H1 (cell line): Measurements from ENCODE around the gene LRP5. TPM values are rescaled to one million over a fixed set of nuclear protein-coding genes. Genes with fewer than 3 reads are reported as not detected.
A peak's percentile ranks its signal among the peaks of the same experiment; 100 is the strongest.

Source experiments
- CTCF ChIA-PET: fragments of 300-600 bp; sonication (Branson Sonifier 250); formaldehyde crosslinking; loops from one replicate; lab custom pipeline; 2021; ENCODE audit not compliant: partially characterized antibody; lab: Charles Lee
- POLR2A ChIA-PET: fragments of 300-600 bp; sonication (Branson Sonifier 250); formaldehyde crosslinking; loops from one replicate; lab custom pipeline; 2021; ENCODE audit warnings: inconsistent platforms; ENCODE audit not compliant: partially characterized antibody; lab: Charles Lee
- DNase-seq, 2 experiments: peaks; one replicate each; pipeline versions ENCODE4 v3.0.0 to v3.0.0-alpha.2; 2010 to 2022; ENCODE audit warnings: low spot score in 2 of 2, low read depth in 1 of 2, mixed read lengths in 1 of 2
- FAIRE-seq: peaks from 2 replicates; lab custom pipeline; 2011; peaks lifted over from hg19 to GRCh38; lab: Jason Lieb, UNC
- H2AFZ ChIP-seq: 2 replicates; pipeline ENCODE4 v1.8.1; 2012; ENCODE audit warnings: low read length, inconsistent platforms
- H2AK5ac ChIP-seq: 2 replicates; pipeline ENCODE4 v1.6.1; 2013; ENCODE audit warnings: low read depth, low read length
- H2BK120ac ChIP-seq: replicated peaks from 2 replicates; pipeline ENCODE3; 2013; ENCODE audit warnings: low read depth, low read length, inconsistent platforms
- H2BK12ac ChIP-seq: 2 replicates; pipeline ENCODE4 v1.6.1; 2013; ENCODE audit warnings: low read depth, low read length
- H2BK15ac ChIP-seq: 2 replicates; pipeline ENCODE4 v1.6.1; 2013; ENCODE audit warnings: low read length
- H2BK20ac ChIP-seq: 2 replicates; pipeline ENCODE4 v1.6.1; 2013; ENCODE audit warnings: low read length
- H2BK5ac ChIP-seq: 2 replicates; pipeline ENCODE4 v1.6.1; 2013; ENCODE audit warnings: low read depth, low read length
- H3K14ac ChIP-seq: 2 replicates; pipeline ENCODE4 v1.6.1; 2013; ENCODE audit warnings: inconsistent platforms; ENCODE audit not compliant: insufficient read length
- H3K18ac ChIP-seq: 2 replicates; pipeline ENCODE4 v1.6.1; 2013; ENCODE audit warnings: low read length; ENCODE audit errors: extremely low read depth
- H3K23ac ChIP-seq: 2 replicates; pipeline ENCODE4 v1.6.1; 2013; ENCODE audit warnings: inconsistent platforms; ENCODE audit not compliant: insufficient read length
- H3K23me2 ChIP-seq: 2 replicates; pipeline ENCODE4 v1.6.1; 2013; ENCODE audit warnings: low read depth, low read length
- H3K27ac ChIP-seq: 2 replicates; pipeline ENCODE4 v1.6.1; 2011; ENCODE audit warnings: low read depth, low read length, inconsistent platforms
- H3K27me3 ChIP-seq, 4 experiments: replicated peaks in 1 of 4; 1 replicate in 1 of 4; 2 replicates in 3 of 4; pipeline versions ENCODE4 v1.6.1 to v1.8.1; 2011 to 2013; ENCODE audit warnings: low read length in 3 of 4, mild to moderate bottlenecking in 3 of 4, inconsistent platforms in 2 of 4, mixed read lengths in 2 of 4, moderate library complexity in 1 of 4; ENCODE audit not compliant: control insufficient read depth in 3 of 4, insufficient read depth in 3 of 4; ENCODE audit errors: extremely low read depth in 1 of 4
- H3K36me3 ChIP-seq, 4 experiments: 2 replicates each; pipeline versions ENCODE4 v1.6.1 to v1.8.1; 2011 to 2013; ENCODE audit warnings: mild to moderate bottlenecking in 4 of 4, low read length in 3 of 4, moderate library complexity in 2 of 4, control low read depth in 1 of 4, inconsistent platforms in 1 of 4; ENCODE audit not compliant: insufficient read depth in 4 of 4, control insufficient read depth in 2 of 4
- H3K4ac ChIP-seq: replicated peaks from 2 replicates; pipeline ENCODE3; 2013; ENCODE audit warnings: low read length, low read depth, mixed read lengths, inconsistent platforms; ENCODE audit not compliant: insufficient read length
- H3K4me1 ChIP-seq, 4 experiments: replicated peaks in 1 of 4; 1 replicate in 1 of 4; 2 replicates in 3 of 4; pipeline versions ENCODE4 v1.6.1 to v1.8.1; 2011 to 2013; ENCODE audit warnings: low read length in 3 of 4, inconsistent platforms in 2 of 4, mixed read lengths in 1 of 4; ENCODE audit not compliant: insufficient read depth in 4 of 4, control insufficient read depth in 3 of 4
- H3K4me2 ChIP-seq, 2 experiments: 2 replicates each; pipeline versions ENCODE4 v1.6.1 to v1.8.1; 2011 to 2013; ENCODE audit warnings: low read depth in 2 of 2, low read length in 2 of 2, control low read depth in 1 of 2, inconsistent platforms in 1 of 2, mild to moderate bottlenecking in 1 of 2; ENCODE audit not compliant: insufficient read depth in 1 of 2
- H3K4me3 ChIP-seq, 4 experiments: fragments of 200-600, 300-600 bp in 1 of 4; sonication (generic), shearing (Covaris generic), sonication (Bioruptor Twin) in 1 of 4; 2 replicates each; pipeline versions ENCODE4 v1.5.1 to v1.8.1; 2011 to 2016; ENCODE audit warnings: low read length in 4 of 4, low read depth in 3 of 4, control low read depth in 2 of 4, inconsistent platforms in 2 of 4, mild to moderate bottlenecking in 2 of 4, mixed read lengths in 1 of 4, moderate library complexity in 1 of 4; ENCODE audit not compliant: insufficient read depth in 2 of 4; ENCODE audit errors: extremely low read depth in 1 of 4
- H3K56ac ChIP-seq: replicated peaks from 2 replicates; pipeline ENCODE3; 2013; ENCODE audit warnings: low read depth, mild to moderate bottlenecking, mixed read lengths, low read length, inconsistent platforms; ENCODE audit not compliant: insufficient read length
- H3K79me1 ChIP-seq: 2 replicates; pipeline ENCODE4 v1.6.1; 2013; ENCODE audit warnings: low read depth, low read length, control low read depth
- H3K79me2 ChIP-seq, 2 experiments: 2 replicates each; pipeline versions ENCODE4 v1.6.1 to v1.8.1; 2012 to 2013; ENCODE audit warnings: low read length in 2 of 2, mild to moderate bottlenecking in 2 of 2, inconsistent platforms in 1 of 2; ENCODE audit not compliant: insufficient read depth in 2 of 2, control insufficient read depth in 1 of 2
- H3K9ac ChIP-seq, 4 experiments: replicated peaks in 1 of 4; 1 replicate in 1 of 4; 2 replicates in 3 of 4; pipeline versions ENCODE4 v1.6.1 to v1.8.1; 2011 to 2013; ENCODE audit warnings: low read depth in 3 of 4, low read length in 3 of 4, control low read depth in 2 of 4, mild to moderate bottlenecking in 2 of 4, moderate library complexity in 2 of 4, inconsistent platforms in 1 of 4; ENCODE audit errors: extremely low read depth in 1 of 4
- H3K9me3 ChIP-seq, 2 experiments: 2 replicates each; pipeline versions ENCODE4 v1.6.1 to v1.8.1; 2012 to 2013; ENCODE audit warnings: mild to moderate bottlenecking in 2 of 2, moderate library complexity in 2 of 2, control low read depth in 1 of 2, inconsistent platforms in 1 of 2, low read depth in 1 of 2, low read length in 1 of 2, mixed read lengths in 1 of 2; ENCODE audit not compliant: insufficient read depth in 2 of 2
- H4K20me1 ChIP-seq, 2 experiments: replicated peaks in 1 of 2; 2 replicates each; pipeline versions ENCODE3 to v1.8.1; 2011 to 2013; ENCODE audit warnings: inconsistent platforms in 2 of 2, low read length in 2 of 2, mild to moderate bottlenecking in 1 of 2; ENCODE audit not compliant: insufficient read depth in 2 of 2, control insufficient read depth in 1 of 2
- H4K5ac ChIP-seq: 2 replicates; pipeline ENCODE4 v1.6.1; 2013; ENCODE audit warnings: low read length, low read depth, mixed read lengths, inconsistent platforms; ENCODE audit not compliant: insufficient read length
- H4K8ac ChIP-seq: 2 replicates; pipeline ENCODE4 v1.8.0; 2013; ENCODE audit warnings: mild to moderate bottlenecking, moderate library complexity, low read length, inconsistent platforms; ENCODE audit not compliant: insufficient read depth; ENCODE audit errors: extremely low read depth
- H4K91ac ChIP-seq: replicated peaks from 2 replicates; pipeline ENCODE3; 2013; ENCODE audit warnings: low read length, mixed read lengths, inconsistent platforms; ENCODE audit not compliant: insufficient read length
- CTBP2 ChIP-seq: IDR thresholded peaks from 2 replicates; pipeline ENCODE4 v1.7.0; 2011; ENCODE audit warnings: borderline replicate concordance, mild to moderate bottlenecking, moderate library complexity, mixed read lengths, low read length; ENCODE audit not compliant: insufficient read depth, insufficient read length
- SAP30 ChIP-seq: fragments of 300-600 bp; sonication (generic); IDR thresholded peaks from 2 replicates; pipeline ENCODE4 v1.7.1; 2012; ENCODE audit warnings: low read length, moderate library complexity, mild to moderate bottlenecking, inconsistent platforms; ENCODE audit not compliant: insufficient read depth, insufficient replicate concordance
- SIX5 ChIP-seq: IDR thresholded peaks from 2 replicates; pipeline ENCODE4 v1.6.1; 2011; ENCODE audit warnings: mild to moderate bottlenecking, low read depth, low read length
- WGBS, 2 experiments: shearing (Covaris generic) in 1 of 2; methylation state at CpG; one replicate each; pipeline versions ENCODE4 v1.1.6 to v1.1.7; 2013 to 2015; ENCODE audit warnings: low lambda C conversion rate in 2 of 2, mixed read lengths in 2 of 2, inconsistent platforms in 1 of 2, low coverage in 1 of 2, missing lambda C conversion rate in 1 of 2; ENCODE audit not compliant: insufficient replicate concordance in 2 of 2, insufficient coverage in 1 of 2, insufficient read length in 1 of 2; ENCODE audit errors: extremely low coverage in 1 of 2, missing lambda C conversion rate in 1 of 2; 5-methylcytosine and 5-hydroxymethylcytosine counted together
- polyA plus RNA-seq, 7 experiments: library from polyadenylated mRNA; depleted of rRNA in 3 of 7; stranded (reverse) in 5 of 7; unstranded in 2 of 7; fragments of >200 nt in 5 of 7; fragments of 200-250 nt in 2 of 7; gene quantifications; 1 replicate in 5 of 7; 2 replicates in 1 of 7; 4 replicates in 1 of 7; pipeline versions ENCODE4 v1.2.1 to v1.2.3, GENCODE V29; 2011 to 2013; ENCODE audit warnings: missing spikeins in 2 of 7, mixed read lengths in 2 of 7
- total RNA-seq: library from RNA; stranded (reverse); fragmentation: NEBNext Ultra II Directional; extraction: Animal tissue kit (Norgen Biotek cat#: 25700); gene quantifications from 2 replicates; pipeline ENCODE4 v1.2.1, GENCODE V29; 2021
- TF ChIP-seq, protein P1 (sequence below), 3 experiments: IDR thresholded peaks; 1 replicate in 2 of 3; 2 replicates in 1 of 3; pipeline versions ENCODE4 v1.5.1 to v1.6.1; 2011; ENCODE audit warnings: low read length in 3 of 3, mild to moderate bottlenecking in 3 of 3, inconsistent platforms in 2 of 3, low read depth in 1 of 3, moderate library complexity in 1 of 3; ENCODE audit not compliant: insufficient read depth in 1 of 3; ENCODE audit errors: control extremely low read depth in 1 of 3
- TF ChIP-seq, protein P2 (sequence below): IDR thresholded peaks from 2 replicates; pipeline ENCODE4 v1.6.1; 2012; ENCODE audit warnings: low read length, inconsistent platforms

LRP5 gene
- total and polyA plus RNA-seq, 2 of the 8 experiments (the other 6 are each of a cell fraction or from before 2014, with no cell fraction given) = 19.0 to 38.9 TPM

DNA sequence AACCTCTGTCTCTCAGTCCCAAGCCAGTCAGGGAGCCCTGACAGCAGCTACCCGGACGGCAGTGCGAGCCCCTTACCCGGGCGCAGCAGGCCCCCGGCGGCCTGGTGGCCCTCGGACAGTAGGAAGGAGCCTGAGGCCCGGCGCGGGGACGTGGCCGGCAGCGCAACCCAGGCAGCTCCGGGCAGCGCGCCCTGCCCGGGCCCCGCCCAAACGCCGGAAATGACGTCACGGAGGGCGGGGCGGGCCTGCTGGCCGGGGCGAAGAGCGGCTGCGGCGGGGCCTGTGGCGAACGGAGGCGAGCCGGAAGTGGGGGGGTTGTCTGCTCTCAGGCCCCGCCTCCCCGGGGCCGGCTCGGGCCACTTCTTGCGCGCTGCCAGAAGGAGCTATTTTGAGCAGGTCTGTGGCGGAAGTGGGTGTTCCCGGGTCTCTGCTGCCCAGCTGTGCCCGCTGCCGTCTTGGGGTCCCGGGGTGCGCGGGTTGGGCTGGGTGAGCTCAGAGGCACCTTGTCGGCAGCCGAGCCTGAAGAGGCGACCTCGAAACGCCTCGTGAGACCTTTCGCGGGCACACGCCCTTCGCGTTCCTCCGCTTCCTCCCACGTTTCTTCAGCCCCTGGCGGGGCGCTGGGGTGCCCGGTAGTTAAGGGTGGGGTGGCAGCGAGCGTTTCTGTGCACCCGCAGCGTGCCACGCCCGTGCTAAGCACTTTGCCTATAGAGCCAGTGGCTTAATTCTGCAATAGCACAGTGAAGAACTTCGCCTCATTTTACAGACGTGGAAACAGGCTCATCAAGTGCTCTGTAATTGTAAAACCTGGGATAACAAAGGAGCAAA, 40.4 kb upstream of the LRP5 start, which contains the start of gene C11orf24:
TSS of gene C11orf24 (minus strand) at position 193 of the 828 bp plus-strand sequence. CDS start 8,206 bp downstream, outside the sequence.
- DNase-seq (peak; percentile 77 to 95), FAIRE-seq (no peak)
- Histone ChIP-seq H3K9ac (peak within 1 kb of the TSS; percentile 79 to 89 (median 86)), H2AFZ (peak within 1 kb of the TSS; percentile 47; the same call in 1 of the 2 replicates), H3K23ac (no peak within 1 kb of the TSS), H2BK12ac (no peak within 1 kb of the TSS; the same call in 1 of the 2 replicates), H3K4ac (peak within 1 kb of the TSS; percentile 2), H3K23me2 (peaks cover 4% of the 10 kb centered on the region; the same call in 1 of the 2 replicates), H2BK15ac (peak within 1 kb of the TSS; percentile 76; the same call in 1 of the 2 replicates), H2BK20ac (no peak within 1 kb of the TSS), H4K20me1 (peaks cover 0 to 4% of the 10 kb centered on the region in 2 experiments), H3K56ac (peak within 1 kb of the TSS; percentile 74), H4K8ac (peak within 1 kb of the TSS; percentile 97), H3K4me1 (peaks cover 0 to 5% (median 1%) of the 10 kb centered on the region in 4 experiments; a peak in 4 of 7 replicates), H3K79me1 (peaks cover 12% of the 10 kb centered on the region), H4K5ac (peak within 1 kb of the TSS; percentile 99), H3K4me2 (peak within 1 kb of the TSS; percentile 40 to 94), H2BK5ac (peak within 1 kb of the TSS; percentile 92), H3K4me3 (peak within 1 kb of the TSS; percentile 85 to 99 (median 96)), H3K79me2 (peaks cover 0 to 21% of the 10 kb centered on the region in 2 experiments; a peak in 3 of 4 replicates), H2BK120ac (no peak within 1 kb of the TSS), H3K27ac (peak within 1 kb of the TSS; percentile 86), H3K18ac (peak within 1 kb of the TSS; percentile 91), H3K9me3 (no peaks in the 10 kb centered on the region), H3K14ac (no peak within 1 kb of the TSS), H4K91ac (peak within 1 kb of the TSS; percentile 95), H3K36me3 (peaks cover 3 to 10% (median 7%) of the 10 kb centered on the region in 4 experiments; a peak in 7 of 8 replicates), H3K27me3 (no peaks in the 10 kb centered on the region), H2AK5ac (0 out of 2 replicates have a peak within 1 kb of the TSS, but pooled peaks have one; percentile 43)
- ChIA-PET CTCF (interaction anchor here (0.6 to 5.6 kb wide), 6 partner anchors 14 to 1909 kb away, joined by 3 to 49 read pairs (median 5); no protein-coding TSS in a partner anchor), POLR2A (interaction anchor here (0.7 to 3.4 kb wide), 20 partner anchors 8 to 585 kb away, joined by 3 to 22 read pairs (median 4); partner anchors contain the start of gene PPP6R3)
- 1% methylated on average over 27 of the region's 71 CpGs; no CpG with 5 or more reads in 1 of the 2 experiments for WGBS, 2 experiments
- TF ChIP-seq, protein P1, sequence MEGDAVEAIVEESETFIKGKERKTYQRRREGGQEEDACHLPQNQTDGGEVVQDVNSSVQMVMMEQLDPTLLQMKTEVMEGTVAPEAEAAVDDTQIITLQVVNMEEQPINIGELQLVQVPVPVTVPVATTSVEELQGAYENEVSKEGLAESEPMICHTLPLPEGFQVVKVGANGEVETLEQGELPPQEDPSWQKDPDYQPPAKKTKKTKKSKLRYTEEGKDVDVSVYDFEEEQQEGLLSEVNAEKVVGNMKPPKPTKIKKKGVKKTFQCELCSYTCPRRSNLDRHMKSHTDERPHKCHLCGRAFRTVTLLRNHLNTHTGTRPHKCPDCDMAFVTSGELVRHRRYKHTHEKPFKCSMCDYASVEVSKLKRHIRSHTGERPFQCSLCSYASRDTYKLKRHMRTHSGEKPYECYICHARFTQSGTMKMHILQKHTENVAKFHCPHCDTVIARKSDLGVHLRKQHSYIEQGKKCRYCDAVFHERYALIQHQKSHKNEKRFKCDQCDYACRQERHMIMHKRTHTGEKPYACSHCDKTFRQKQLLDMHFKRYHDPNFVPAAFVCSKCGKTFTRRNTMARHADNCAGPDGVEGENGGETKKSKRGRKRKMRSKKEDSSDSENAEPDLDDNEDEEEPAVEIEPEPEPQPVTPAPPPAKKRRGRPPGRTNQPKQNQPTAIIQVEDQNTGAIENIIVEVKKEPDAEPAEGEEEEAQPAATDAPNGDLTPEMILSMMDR (IDR thresholded peaks at IDR 0.05; ENCODE audit: control extremely low read depth in 1 of 3, insufficient read depth in 1 of 3, low read depth in 1 of 3, low read length in 3 of 3) = peak in 1 of 3 experiments; percentile 10; a peak in 1 of 4 replicates
- TF ChIP-seq CTBP2 = no peak
- no peak for TF ChIP-seq SAP30
- TF ChIP-seq, protein P2, sequence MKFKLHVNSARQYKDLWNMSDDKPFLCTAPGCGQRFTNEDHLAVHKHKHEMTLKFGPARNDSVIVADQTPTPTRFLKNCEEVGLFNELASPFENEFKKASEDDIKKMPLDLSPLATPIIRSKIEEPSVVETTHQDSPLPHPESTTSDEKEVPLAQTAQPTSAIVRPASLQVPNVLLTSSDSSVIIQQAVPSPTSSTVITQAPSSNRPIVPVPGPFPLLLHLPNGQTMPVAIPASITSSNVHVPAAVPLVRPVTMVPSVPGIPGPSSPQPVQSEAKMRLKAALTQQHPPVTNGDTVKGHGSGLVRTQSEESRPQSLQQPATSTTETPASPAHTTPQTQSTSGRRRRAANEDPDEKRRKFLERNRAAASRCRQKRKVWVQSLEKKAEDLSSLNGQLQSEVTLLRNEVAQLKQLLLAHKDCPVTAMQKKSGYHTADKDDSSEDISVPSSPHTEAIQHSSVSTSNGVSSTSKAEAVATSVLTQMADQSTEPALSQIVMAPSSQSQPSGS = no peak
- no peak for TF ChIP-seq SIX5
